Calu3 (cell line): ENCODE measurements around the gene ASAP2. TPM values are rescaled to one million over a fixed set of nuclear protein-coding genes. Genes with fewer than 3 reads are reported as not detected.

Experiments used
- BruUV-seq: library from RNA; stranded (reverse); fragments of 400-500 nt; replicated peaks from 2 replicates; lab custom pipeline; 2021; lab: Mats Ljungman, UMichigan
- CTCF ChIA-PET: fragments of 300-600 bp; sonication (Branson Sonifier 250); formaldehyde crosslinking; loops from one replicate; lab custom pipeline; 2022; ENCODE audit warnings: antibody characterized with exemption; lab: Charles Lee
- DNase-seq: peaks from one replicate; pipeline ENCODE4 v3.0.0; 2022
- H3K27ac Mint-ChIP-seq: one replicate; pipeline ENCODE4 v1.8.0; 2022; ENCODE audit warnings: mixed read lengths; ENCODE audit not compliant: unreplicated experiment
- H3K27me3 Mint-ChIP-seq: one replicate; pipeline ENCODE4 v1.8.0; 2022; ENCODE audit warnings: mixed read lengths; ENCODE audit not compliant: unreplicated experiment
- H3K36me3 Mint-ChIP-seq: one replicate; pipeline ENCODE4 v1.8.0; 2022; ENCODE audit warnings: mild to moderate bottlenecking, moderate library complexity, mixed read lengths; ENCODE audit not compliant: insufficient read depth, unreplicated experiment
- H3K4me1 Mint-ChIP-seq: one replicate; pipeline ENCODE4 v1.8.0; 2022; ENCODE audit warnings: mild to moderate bottlenecking, low read depth, mixed read lengths; ENCODE audit not compliant: unreplicated experiment
- H3K4me3 Mint-ChIP-seq: one replicate; pipeline ENCODE4 v1.8.0; 2022; ENCODE audit warnings: mild to moderate bottlenecking, low read depth, moderate library complexity, mixed read lengths; ENCODE audit not compliant: unreplicated experiment
- H3K9me3 Mint-ChIP-seq: one replicate; pipeline ENCODE4 v1.8.0; 2022; ENCODE audit warnings: low read depth, mixed read lengths; ENCODE audit not compliant: unreplicated experiment
- intact Hi-C: fragments of 100-400 bp; cut with micrococcal nuclease; formaldehyde crosslinking; loops from one replicate; pipeline ENCODE4 v1.10.0; 2022; ENCODE audit not compliant: unreplicated experiment
- total RNA-seq: library from RNA; stranded (reverse); gene quantifications from 2 replicates; pipeline ENCODE4 v1.2.3, GENCODE V29; 2022
- TF ChIP-seq, protein P1 (sequence below): fragments of 200-600 bp; IDR thresholded peaks from one replicate; pipeline ENCODE4 v1.8.0; 2022; ENCODE audit warnings: antibody characterized with exemption; ENCODE audit not compliant: unreplicated experiment

Gene ASAP2
- total RNA-seq, 1 experiment from 2014 or later, result 78.6 TPM

DNA sequence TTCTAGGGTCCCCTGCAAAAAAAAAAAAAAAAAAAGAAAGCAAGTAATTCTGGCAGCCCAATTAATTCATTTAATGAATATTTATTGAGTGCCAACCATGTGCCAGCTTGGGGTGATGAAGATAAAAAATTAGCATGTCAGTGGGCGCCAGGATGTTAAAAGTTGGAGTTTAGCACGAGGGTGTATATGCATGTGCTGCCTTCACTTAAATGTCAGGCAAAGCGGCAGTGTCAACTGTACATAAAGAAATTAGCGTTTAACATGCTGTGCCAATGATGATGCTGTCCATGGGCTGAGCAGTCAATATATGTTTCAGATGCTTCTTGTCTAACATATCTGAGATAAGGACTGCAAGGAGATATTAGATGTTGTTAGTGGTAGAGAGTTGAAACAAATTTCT lies 49.5 kb downstream of the ASAP2 start:
- CTCF ChIA-PET, result interaction anchor here (0.6 kb wide), 1 partner anchor 90 kb away, joined by 3 read pairs; no protein-coding TSS in a partner anchor
- Mint-ChIP-seq H3K4me1 (peaks cover 63% of the 10 kb centered on the region), H3K27ac (no peak overlapping the region), H3K4me3 (no peak overlapping the region), H3K27me3 (no peaks in the 10 kb centered on the region), H3K9me3 (no peaks in the 10 kb centered on the region), H3K36me3 (peaks cover 30% of the 10 kb centered on the region)
- TF ChIP-seq, protein P1, sequence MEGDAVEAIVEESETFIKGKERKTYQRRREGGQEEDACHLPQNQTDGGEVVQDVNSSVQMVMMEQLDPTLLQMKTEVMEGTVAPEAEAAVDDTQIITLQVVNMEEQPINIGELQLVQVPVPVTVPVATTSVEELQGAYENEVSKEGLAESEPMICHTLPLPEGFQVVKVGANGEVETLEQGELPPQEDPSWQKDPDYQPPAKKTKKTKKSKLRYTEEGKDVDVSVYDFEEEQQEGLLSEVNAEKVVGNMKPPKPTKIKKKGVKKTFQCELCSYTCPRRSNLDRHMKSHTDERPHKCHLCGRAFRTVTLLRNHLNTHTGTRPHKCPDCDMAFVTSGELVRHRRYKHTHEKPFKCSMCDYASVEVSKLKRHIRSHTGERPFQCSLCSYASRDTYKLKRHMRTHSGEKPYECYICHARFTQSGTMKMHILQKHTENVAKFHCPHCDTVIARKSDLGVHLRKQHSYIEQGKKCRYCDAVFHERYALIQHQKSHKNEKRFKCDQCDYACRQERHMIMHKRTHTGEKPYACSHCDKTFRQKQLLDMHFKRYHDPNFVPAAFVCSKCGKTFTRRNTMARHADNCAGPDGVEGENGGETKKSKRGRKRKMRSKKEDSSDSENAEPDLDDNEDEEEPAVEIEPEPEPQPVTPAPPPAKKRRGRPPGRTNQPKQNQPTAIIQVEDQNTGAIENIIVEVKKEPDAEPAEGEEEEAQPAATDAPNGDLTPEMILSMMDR, result no peak
- intact Hi-C loops, result no loop called here
- no peak for DNase-seq
- no TSS peak for BruUV-seq

DNA sequence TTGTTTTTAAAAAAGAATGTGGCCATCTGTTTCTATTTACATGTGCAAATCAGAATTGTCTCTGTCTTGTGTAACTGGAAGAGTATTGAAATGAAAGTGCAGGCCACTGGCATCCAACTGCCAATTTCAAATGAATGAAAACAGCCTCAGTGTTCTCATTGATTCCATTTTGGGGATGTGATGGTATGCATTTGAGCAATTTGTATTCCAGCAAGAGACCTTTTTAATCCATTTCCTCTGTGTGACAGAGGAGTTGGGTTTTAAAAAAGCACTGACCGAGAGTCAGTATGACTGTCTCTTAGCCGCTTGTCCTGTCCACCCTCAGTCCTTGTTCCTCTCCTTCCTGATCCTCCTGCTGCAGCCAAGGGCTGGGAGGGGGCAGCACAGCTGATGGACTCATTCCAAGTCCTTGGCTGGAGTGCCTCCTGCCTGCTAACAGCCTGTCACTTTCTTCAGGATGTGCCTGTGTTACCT lies 50.0 kb downstream of the ASAP2 start:
- H3K9me3 Mint-ChIP-seq, result no peaks in the 10 kb centered on the region
- intact Hi-C loops, result no loop called here
- H3K27me3 Mint-ChIP-seq, result no peaks in the 10 kb centered on the region
- no peak for DNase-seq
- TF ChIP-seq, protein P1, result no peak
- peaks cover 63% of the 10 kb centered on the region for H3K4me1 Mint-ChIP-seq
- BruUV-seq, result no TSS peak
- peaks cover 32% of the 10 kb centered on the region for H3K36me3 Mint-ChIP-seq
- H3K27ac Mint-ChIP-seq, result peak overlapping the region; percentile 53
- no peak overlapping the region for H3K4me3 Mint-ChIP-seq
- CTCF ChIA-PET, result interaction anchor here (0.6 kb wide), 1 partner anchor 91 kb away, joined by 3 read pairs; no protein-coding TSS in a partner anchor

DNA sequence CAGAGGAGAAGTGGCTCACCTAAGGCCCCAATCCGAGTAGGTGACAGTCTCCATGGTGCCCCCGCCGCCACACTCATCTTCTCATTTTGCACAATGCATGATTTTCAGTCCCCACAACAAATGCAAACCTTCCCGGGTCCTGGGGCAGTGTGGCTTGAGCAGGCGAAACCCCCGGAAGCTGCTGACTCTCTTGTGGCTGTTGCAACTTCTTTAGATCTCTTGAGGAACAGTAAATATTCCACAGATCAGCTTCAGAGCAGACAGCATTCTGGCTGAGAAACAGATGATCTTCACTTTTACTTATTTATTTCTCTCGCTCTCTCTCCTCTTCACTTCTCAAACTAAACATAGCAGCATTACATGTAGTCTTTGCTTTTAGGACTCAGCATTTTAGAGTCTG lies 51.9 kb downstream of the ASAP2 start:
- H3K27ac Mint-ChIP-seq, result no peak overlapping the region
- H3K27me3 Mint-ChIP-seq, result no peaks in the 10 kb centered on the region
- no peak overlapping the region for H3K4me3 Mint-ChIP-seq
- peaks cover 23% of the 10 kb centered on the region for H3K36me3 Mint-ChIP-seq
- BruUV-seq, result no TSS peak
- CTCF ChIA-PET, result interaction anchor here (0.7 to 1.1 kb wide), 2 partner anchors 36 to 41 kb away, joined by 3 to 4 read pairs; no protein-coding TSS in a partner anchor
- H3K4me1 Mint-ChIP-seq, result peaks cover 66% of the 10 kb centered on the region
- DNase-seq, result no peak
- intact Hi-C loops, result no loop called here
- TF ChIP-seq, protein P1, result no peak
- H3K9me3 Mint-ChIP-seq, result no peaks in the 10 kb centered on the region

DNA sequence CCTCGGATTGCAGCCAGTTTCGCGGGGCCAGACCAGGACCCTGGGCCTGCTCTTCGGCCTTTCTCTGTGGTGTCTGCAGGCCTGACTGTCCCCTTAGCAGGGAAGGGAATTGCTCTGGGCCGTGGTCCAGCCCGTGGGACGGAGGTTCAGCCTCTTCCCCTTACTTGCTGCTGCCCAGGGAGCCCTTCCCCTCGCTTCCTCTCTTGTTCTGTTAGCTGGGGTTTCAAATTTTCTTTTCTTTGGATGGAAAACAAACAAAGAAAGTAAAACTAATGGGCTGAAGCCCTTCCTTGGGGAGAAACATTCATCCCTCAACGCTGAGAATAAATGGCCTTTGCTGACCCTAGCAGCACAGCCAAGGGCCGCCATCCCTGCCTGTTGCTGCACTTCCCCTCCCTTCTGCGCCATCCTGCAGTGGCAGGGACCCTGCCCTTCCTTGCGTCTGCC lies 52.4 kb downstream of the ASAP2 start:
- no peak overlapping the region for H3K4me3 Mint-ChIP-seq
- BruUV-seq, result no TSS peak
- no peaks in the 10 kb centered on the region for H3K27me3 Mint-ChIP-seq
- CTCF ChIA-PET, result interaction anchor here (0.7 kb wide), 1 partner anchor 41 kb away, joined by 4 read pairs; no protein-coding TSS in a partner anchor
- peaks cover 20% of the 10 kb centered on the region for H3K36me3 Mint-ChIP-seq
- peaks cover 70% of the 10 kb centered on the region for H3K4me1 Mint-ChIP-seq
- DNase-seq, result no peak
- H3K9me3 Mint-ChIP-seq, result no peaks in the 10 kb centered on the region
- intact Hi-C loops, result no loop called here
- TF ChIP-seq, protein P1, result no peak
- peak overlapping the region; percentile 51 for H3K27ac Mint-ChIP-seq
